Aortic smooth muscle cell (primary cell): ENCODE measurements around the gene SDHD. TPM values are rescaled to one million over a fixed set of nuclear protein-coding genes. Genes with fewer than 3 reads are reported as not detected.

Experiments used
- total RNA-seq: library from RNA; depleted of rRNA; stranded (reverse); fragments of >200 nt; gene quantifications from 2 replicates; pipeline ENCODE4 v1.2.3, GENCODE V29; 2014

The SDHD gene
- total RNA-seq = 146 and 153 TPM in 2 replicates

DNA sequence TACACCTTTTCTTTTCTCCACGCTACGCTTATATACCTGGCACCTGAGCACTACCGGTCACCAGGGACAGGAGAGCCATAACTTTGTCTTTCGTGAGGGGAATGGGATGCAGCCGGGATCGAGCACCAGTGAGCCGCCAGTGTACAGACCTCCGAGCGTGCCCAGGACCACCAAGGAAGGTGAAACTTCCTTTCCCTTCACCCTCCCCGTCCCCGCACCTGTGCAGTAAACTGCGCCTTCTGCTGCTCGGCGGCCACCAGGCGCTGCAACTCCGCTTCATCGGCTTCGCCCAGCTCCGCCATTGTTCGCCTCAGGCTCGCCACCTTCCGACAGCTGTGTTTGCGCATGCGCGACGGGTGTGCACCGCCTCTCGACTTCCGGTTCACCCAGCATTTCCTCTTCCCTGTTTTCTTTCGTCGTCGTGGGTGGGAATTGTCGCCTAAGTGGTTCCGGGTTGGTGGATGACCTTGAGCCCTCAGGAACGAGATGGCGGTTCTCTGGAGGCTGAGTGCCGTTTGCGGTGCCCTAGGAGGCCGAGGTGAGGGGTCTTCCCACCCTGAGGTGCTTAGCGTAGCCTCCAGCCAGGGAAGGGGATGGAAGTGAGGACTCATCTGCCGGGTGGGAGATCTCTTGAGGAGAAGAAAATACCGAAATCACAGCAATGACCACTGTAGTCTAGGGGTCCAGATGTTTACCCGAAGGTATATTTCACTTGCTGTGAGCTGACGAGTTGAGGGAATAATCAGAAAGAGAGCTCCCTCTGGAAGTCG lies at the start of gene SDHD, which contains the start of gene TIMM8B:
Gene SDHD, plus strand, starts transcription at position 452 of the 770 bp plus-strand sequence. Its CDS starts 35 bp downstream, at position 487.
Gene TIMM8B, minus strand, starts transcription at position 335 of the 770 bp plus-strand sequence. Its CDS starts 33 bp downstream, at position 302.

DNA sequence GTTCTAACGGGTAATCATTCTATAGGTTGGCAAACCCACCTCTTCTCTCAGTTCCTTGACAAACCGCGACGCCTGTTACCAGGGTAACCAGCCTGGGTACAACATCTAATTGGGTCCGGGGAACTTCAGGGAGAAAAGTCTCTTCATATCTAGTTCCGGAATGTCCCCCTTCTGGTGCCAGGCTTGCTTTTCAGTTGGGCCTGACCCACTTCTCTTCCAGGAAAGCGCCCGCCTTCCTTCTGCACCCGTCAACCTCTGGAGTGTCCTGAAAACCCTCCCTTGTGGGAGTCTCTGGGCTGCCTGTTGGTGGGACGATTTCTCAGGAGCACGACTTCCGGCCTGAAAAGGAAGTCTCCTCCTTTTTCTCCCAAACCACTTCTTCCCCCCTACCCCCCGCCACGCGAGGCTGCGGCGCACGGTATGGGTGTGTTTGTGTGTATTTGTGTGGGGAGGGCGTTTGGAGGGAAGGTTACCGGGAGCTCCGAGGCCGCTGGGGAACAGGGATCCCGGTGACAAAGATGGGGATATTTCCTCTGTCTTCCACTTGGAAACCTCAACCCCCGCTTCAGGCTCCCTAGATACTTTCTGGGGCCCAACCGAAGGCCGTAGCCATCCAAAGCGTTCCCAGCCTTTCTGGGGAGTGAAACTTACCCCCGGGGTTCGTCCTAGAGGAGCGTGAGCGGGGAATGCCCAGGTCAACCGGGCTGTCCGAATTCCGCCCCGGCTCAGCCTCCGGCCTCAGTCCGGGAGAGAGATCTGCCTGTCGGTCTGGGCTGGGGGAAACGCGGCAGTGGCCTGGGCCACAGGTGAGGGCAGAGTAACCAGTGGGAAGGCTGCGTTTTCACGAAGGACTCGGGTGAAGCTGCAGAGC lies 12.5 kb upstream of the SDHD start, which contains the start of the genes NKAPD1 and PIH1D2:
Gene NKAPD1, plus strand, starts transcription at position 359 of the 871 bp plus-strand sequence. CDS start 1,276 bp downstream, outside the sequence.
Gene PIH1D2, minus strand, starts transcription at position 77 of the 871 bp plus-strand sequence. CDS start 843 bp downstream, outside the sequence.

Other genes starting within 250 kb of the SDHD start
- 25.0 and 31.6 TPM in 2 replicates for gene ALG9, start 215.3 kb upstream of the SDHD start, total RNA-seq
- gene FDXACB1, start 207.7 kb upstream of the SDHD start, total RNA-seq = 2.2 and 2.9 TPM in 2 replicates
- 13.1 and 13.5 TPM in 2 replicates for gene CFAP68, start 207.3 kb upstream of the SDHD start, total RNA-seq
- gene CRYAB, start 175.1 kb upstream of the SDHD start, total RNA-seq = 25.2 and 45.1 TPM in 2 replicates
- gene HSPB2, start 174.1 kb upstream of the SDHD start, total RNA-seq = 1.1 and 1.2 TPM in 2 replicates
- gene C11orf52, start 168.0 kb upstream of the SDHD start, total RNA-seq = 0.40 and 1.1 TPM in 2 replicates
- gene DIXDC1, start 149.5 kb upstream of the SDHD start, total RNA-seq = 24.3 and 38.4 TPM in 2 replicates
- 34.5 and 35.3 TPM in 2 replicates for gene DLAT, start 61.5 kb upstream of the SDHD start, total RNA-seq
- gene PIH1D2, start 12.9 kb upstream of the SDHD start, total RNA-seq = 1.3 and 2.4 TPM in 2 replicates
- 18.0 and 18.7 TPM in 2 replicates for gene NKAPD1, start 12.6 kb upstream of the SDHD start, total RNA-seq
- 68.2 and 94.1 TPM in 2 replicates for gene TIMM8B, start 117 bp upstream of the SDHD start, total RNA-seq
- gene IL18, start 77.2 kb downstream of the SDHD start, total RNA-seq = 0.12 TPM in 1 of 2 replicates, not detected in the other
- 0.12 and 0.13 TPM in 2 replicates for gene TEX12, start 80.5 kb downstream of the SDHD start, total RNA-seq
- gene BCO2, start 88.6 kb downstream of the SDHD start, total RNA-seq = 1.1 and 1.2 TPM in 2 replicates
- gene PTS, start 139.6 kb downstream of the SDHD start, total RNA-seq = 47.1 and 52.3 TPM in 2 replicates
- gene PLET1, start 174.0 kb downstream of the SDHD start, total RNA-seq = not detected in 2 replicates